SK-N-SH (cell line): Measurements from ENCODE around the gene DCAF5. TPM values are rescaled to one million over a fixed set of nuclear protein-coding genes. Genes with fewer than 3 reads are reported as not detected.

Source experiments
- CTCF ChIA-PET: fragments of 300-600, 350-600 bp; formaldehyde crosslinking; extraction: SDS; loops from one replicate; lab custom pipeline; 2021; lab: Yijun Ruan, JAX
- POLR2A ChIA-PET: fragments of 350-600 bp; sonication (Branson Sonifier 250); formaldehyde crosslinking; extraction: SDS; loops from one replicate; lab custom pipeline; 2020; ENCODE audit warnings: antibody characterized with exemption, inconsistent platforms; lab: Yijun Ruan, JAX
- DNase-seq: peaks from one replicate; pipeline ENCODE4 v3.0.0; 2012
- H2AFZ ChIP-seq: fragments of 200-600 bp; sonication (generic); 2 replicates; pipeline ENCODE4 v1.8.1; 2016; ENCODE audit warnings: antibody characterized with exemption, mild to moderate bottlenecking, low read depth
- H3F3A ChIP-seq: fragments of 200-600 bp; sonication (generic); replicated peaks from 2 replicates; pipeline ENCODE3; 2016; ENCODE audit warnings: antibody characterized with exemption, mild to moderate bottlenecking; ENCODE audit not compliant: insufficient read depth
- H3K27ac ChIP-seq, 2 experiments: fragments of 200-500 bp in 1 of 2; fragments of 200-600 bp in 1 of 2; sonication (Bioruptor generic) in 1 of 2; sonication (generic), shearing (Covaris generic) in 1 of 2; 2 replicates each; pipeline versions ENCODE4 v1.5.1 to v1.6.1; 2014 to 2016; ENCODE audit warnings: low read depth in 2 of 2, inconsistent platforms in 1 of 2, low read length in 1 of 2, mild to moderate bottlenecking in 1 of 2, mixed read lengths in 1 of 2
- H3K27me3 ChIP-seq: fragments of 200-600 bp; sonication (generic), shearing (Covaris generic); 2 replicates; pipeline ENCODE4 v1.6.1; 2016; ENCODE audit warnings: mixed run types; ENCODE audit not compliant: insufficient read depth
- H3K36me3 ChIP-seq, 2 experiments: fragments of 200-500 bp in 1 of 2; fragments of 200-600 bp in 1 of 2; sonication (Bioruptor generic) in 1 of 2; sonication (generic) in 1 of 2; replicated peaks in 1 of 2; 2 replicates each; pipeline versions ENCODE3 to v1.5.1; 2014 to 2016; ENCODE audit warnings: low read length in 1 of 2, mild to moderate bottlenecking in 1 of 2; ENCODE audit not compliant: insufficient read depth in 2 of 2, control insufficient read depth in 1 of 2
- H3K4me1 ChIP-seq, 2 experiments: fragments of 200-500 bp in 1 of 2; fragments of 200-600 bp in 1 of 2; sonication (Bioruptor generic) in 1 of 2; sonication (generic), shearing (Covaris generic) in 1 of 2; 2 replicates each; pipeline versions ENCODE4 v1.5.1 to v1.6.1; 2014 to 2016; ENCODE audit warnings: low read depth in 1 of 2, low read length in 1 of 2, mixed run types in 1 of 2; ENCODE audit not compliant: insufficient read depth in 2 of 2, control insufficient read depth in 1 of 2
- H3K4me2 ChIP-seq: fragments of 200-600 bp; sonication (generic), shearing (Covaris generic); 2 replicates; pipeline ENCODE4 v1.6.1; 2017; ENCODE audit warnings: mixed run types
- H3K4me3 ChIP-seq, 2 experiments: fragments of 200-500 bp in 1 of 2; fragments of 200-600 bp in 1 of 2; sonication (Bioruptor generic) in 1 of 2; sonication (generic), shearing (Covaris generic) in 1 of 2; 2 replicates each; pipeline versions ENCODE4 v1.5.1 to v1.8.1; 2014 to 2016; ENCODE audit warnings: low read depth in 2 of 2, inconsistent platforms in 1 of 2, low read length in 1 of 2, mild to moderate bottlenecking in 1 of 2, mixed read lengths in 1 of 2, moderate library complexity in 1 of 2
- H3K79me2 ChIP-seq: fragments of 200-600 bp; sonication (generic); 2 replicates; pipeline ENCODE4 v1.8.1; 2017; ENCODE audit warnings: mild to moderate bottlenecking; ENCODE audit not compliant: insufficient read depth
- H3K9ac ChIP-seq: fragments of 200-600 bp; sonication (generic); 2 replicates; pipeline ENCODE4 v1.6.1; 2017; ENCODE audit warnings: mixed run types
- H3K9me2 ChIP-seq: fragments of 200-600 bp; sonication (generic); 2 replicates; pipeline ENCODE4 v1.6.1; 2017; ENCODE audit warnings: mixed run types
- H3K9me3 ChIP-seq: fragments of 200-600 bp; sonication (generic); 2 replicates; pipeline ENCODE4 v1.6.1; 2017; ENCODE audit warnings: mixed run types, mild to moderate bottlenecking, moderate library complexity
- H4K20me1 ChIP-seq: fragments of 200-600 bp; sonication (generic); 2 replicates; pipeline ENCODE4 v1.6.1; 2017; ENCODE audit warnings: mild to moderate bottlenecking, mixed run types; ENCODE audit not compliant: insufficient read depth
- EP300 ChIP-seq, 2 experiments: IDR thresholded peaks; 2 replicates each; pipeline versions ENCODE4 v1.4.0 to v1.6.1; 2012; ENCODE audit warnings: borderline replicate concordance in 1 of 2, low read depth in 1 of 2, low read length in 1 of 2
- FOSL2 ChIP-seq: IDR thresholded peaks from 2 replicates; pipeline ENCODE4 v1.4.0; 2012; ENCODE audit warnings: low read depth, mild to moderate bottlenecking, moderate library complexity, borderline replicate concordance
- FOXM1 ChIP-seq: IDR thresholded peaks from 2 replicates; pipeline ENCODE4 v1.4.0; 2012; ENCODE audit warnings: low read depth, mild to moderate bottlenecking
- GABPA ChIP-seq: IDR thresholded peaks from 2 replicates; pipeline ENCODE4 v1.4.0; 2012; ENCODE audit warnings: low read depth, mild to moderate bottlenecking
- GATA2 ChIP-seq: sonication (generic); formaldehyde crosslinking; IDR thresholded peaks from 2 replicates; pipeline ENCODE4 v1.5.0; 2020; ENCODE audit warnings: mild to moderate bottlenecking, missing genetic modification reagents
- JUND ChIP-seq: IDR thresholded peaks from 2 replicates; pipeline ENCODE4 v1.4.0; 2012
- MAX ChIP-seq: IDR thresholded peaks from 2 replicates; pipeline ENCODE4 v1.4.0; 2012; ENCODE audit warnings: low read depth
- MEF2A ChIP-seq: IDR thresholded peaks from 2 replicates; pipeline ENCODE4 v1.4.0; 2012; ENCODE audit warnings: low read depth, borderline replicate concordance
- MXI1 ChIP-seq: IDR thresholded peaks from 2 replicates; pipeline ENCODE4 v1.6.1; 2012; ENCODE audit warnings: mild to moderate bottlenecking, low read depth, low read length, improper control_type of control experiment
- PBX3 ChIP-seq: IDR thresholded peaks from 2 replicates; pipeline ENCODE4; 2012
- POLR2AphosphoS5 ChIP-seq: IDR thresholded peaks from 2 replicates; pipeline ENCODE4 v1.6.1; 2012; ENCODE audit warnings: low read depth, low read length
- RAD21 ChIP-seq: IDR thresholded peaks from 2 replicates; pipeline ENCODE4 v1.6.1; 2012; ENCODE audit warnings: mild to moderate bottlenecking, low read length
- REST ChIP-seq: IDR thresholded peaks from 2 replicates; pipeline ENCODE4 v1.6.1; 2012; ENCODE audit warnings: mild to moderate bottlenecking, low read depth, low read length, moderate library complexity
- RFX5 ChIP-seq: IDR thresholded peaks from 2 replicates; pipeline ENCODE4 v1.6.1; 2012; ENCODE audit warnings: mild to moderate bottlenecking, improper control_type of control experiment, low read length
- RXRA ChIP-seq: IDR thresholded peaks from 2 replicates; pipeline ENCODE4 v1.4.0; 2012; ENCODE audit warnings: low read depth, mild to moderate bottlenecking, borderline replicate concordance
- SMC3 ChIP-seq: IDR thresholded peaks from 2 replicates; pipeline ENCODE4 v1.6.1; 2012; ENCODE audit warnings: low read depth, low read length, improper control_type of control experiment
- TAF1 ChIP-seq: IDR thresholded peaks from 2 replicates; pipeline ENCODE4 v1.6.1; 2012; ENCODE audit warnings: low read depth, mild to moderate bottlenecking, low read length, moderate library complexity, borderline replicate concordance
- TCF12 ChIP-seq: IDR thresholded peaks from 2 replicates; pipeline ENCODE4 v1.4.0; 2012
- USF1 ChIP-seq: IDR thresholded peaks from 2 replicates; pipeline ENCODE4 v1.4.0; 2012; ENCODE audit warnings: low read depth, borderline replicate concordance
- YY1 ChIP-seq: IDR thresholded peaks from 2 replicates; pipeline ENCODE4 v1.4.0; 2012; ENCODE audit warnings: low read depth, mild to moderate bottlenecking
- WGBS: methylation state at CpG from one replicate; pipeline ENCODE4 v1.1.6; 2017; ENCODE audit warnings: low lambda C conversion rate; 5-methylcytosine and 5-hydroxymethylcytosine counted together
- polyA plus RNA-seq, 3 experiments: library from polyadenylated mRNA; depleted of rRNA; stranded (reverse); fragments of >200 nt; gene quantifications; 2 replicates each; pipeline ENCODE4 v1.2.3, GENCODE V29; 2012

Gene DCAF5
- polyA plus RNA-seq, 1 of the 3 experiments (the other 2 are of a cell fraction), result 26.7 TPM

- no peak for DNase-seq
- H3K4me2 ChIP-seq, result no peak overlapping the region
- POLR2A ChIA-PET, result no interaction called here
- no peak for TF ChIP-seq PBX3
- TF ChIP-seq USF1, result no peak
- no peak for TF ChIP-seq YY1
- TF ChIP-seq RXRA, result no peak
- TF ChIP-seq RAD21, result no peak
- TF ChIP-seq MXI1, result no peak
- TF ChIP-seq RFX5, result no peak
- TF ChIP-seq, all 33 proteins: peak for 0
- Histone ChIP-seq H3K9ac (no peak overlapping the region), H3K4me3 (no peak overlapping the region), H3K79me2 (peaks cover 85% of the 10 kb centered on the region), H3K4me1 (peaks cover 2 to 17% of the 10 kb centered on the region in 2 experiments; a peak in 2 of 4 replicates), H3K9me3 (no peaks in the 10 kb centered on the region), H3K36me3 (peaks cover 3 to 9% of the 10 kb centered on the region in 2 experiments), H3K27me3 (no peaks in the 10 kb centered on the region), H4K20me1 (peaks cover 26% of the 10 kb centered on the region), H3K9me2 (no peaks in the 10 kb centered on the region), H3K27ac (no peak overlapping the region), H3F3A (peaks cover 26% of the 10 kb centered on the region), H2AFZ (no peak overlapping the region)
- WGBS, result 90% methylated on average over 7 of the region's 7 CpGs
- CTCF ChIA-PET, result interaction anchor here (2.0 to 10.6 kb wide), 2 partner anchors 10 to 11 kb away, joined by 9 to 66 read pairs; partner anchors contain the start of gene DCAF5
Measured at GRCh38 chr14:69139743-69140142, 13.2 kb downstream of the DCAF5 start.

- ChIA-PET CTCF (interaction anchor here (10.6 kb wide), 1 partner anchor 13 kb away, joined by 66 read pairs; the partner anchor contains the start of gene DCAF5), POLR2A (no interaction called here)
- whole genome bisulfite sequencing, result 39% methylated on average over 2 of the region's 2 CpGs
- no peak for DNase-seq
- H2AFZ ChIP-seq, result no peak overlapping the region
- no peaks in the 10 kb centered on the region for H3K9me3 ChIP-seq
- peaks cover 26% of the 10 kb centered on the region for H3F3A ChIP-seq
- peaks cover 84% of the 10 kb centered on the region for H3K79me2 ChIP-seq
- peaks cover 3 to 5% of the 10 kb centered on the region in 2 experiments for H3K36me3 ChIP-seq
- H3K9me2 ChIP-seq, result no peaks in the 10 kb centered on the region
- H3K4me2 ChIP-seq, result no peak overlapping the region; the same call in 1 of the 2 replicates
- H3K27me3 ChIP-seq, result no peaks in the 10 kb centered on the region
- H3K9ac ChIP-seq, result no peak overlapping the region
- peaks cover 30% of the 10 kb centered on the region for H4K20me1 ChIP-seq
- peak overlapping the region; percentile 50 to 59; a peak in 3 of 4 replicates for H3K27ac ChIP-seq
- no peak overlapping the region for H3K4me3 ChIP-seq
- peaks cover 12 to 25% of the 10 kb centered on the region in 2 experiments; a peak in 3 of 4 replicates for H3K4me1 ChIP-seq
- TF ChIP-seq REST (no peak), FOSL2 (0 out of 2 replicates have a peak, but pooled peaks have one; percentile 3), MEF2A (no peak), RAD21 (no peak), GABPA (no peak), GATA2 (CRISPR knock-in tag) (no peak), JUND (0 out of 2 replicates have a peak, but pooled peaks have one; percentile 17), EP300 (IDR thresholded peaks at IDR 0.05; ENCODE audit: borderline replicate concordance in 1 of 2, low read depth in 1 of 2, low read length in 1 of 2) (0 out of 4 replicates have a peak, but pooled peaks of 1 of the 2 experiments have one; percentile 24), POLR2AphosphoS5 (0 out of 2 replicates have a peak, but pooled peaks have one; percentile 21), FOXM1 (no peak), TAF1 (no peak), SMC3 (no peak), RFX5 (no peak), MAX (peak; percentile 16; the same call in 1 of the 2 replicates), TCF12 (peak; percentile 72)
Measured at GRCh38 chr14:69137843-69138535, 14.9 kb downstream of the DCAF5 start.
